GM18502 (cell line): ENCODE measurements around the gene DAAM1.

ENCODE experiments used
- ATAC-seq: cut with Tn5 transposase; IDR thresholded peaks from one replicate; pipeline ENCODE4 v1.9.1; 2021; ENCODE audit warnings: mild to moderate bottlenecking; ENCODE audit not compliant: unreplicated experiment, poor library complexity

DAAM1 gene

DNA sequence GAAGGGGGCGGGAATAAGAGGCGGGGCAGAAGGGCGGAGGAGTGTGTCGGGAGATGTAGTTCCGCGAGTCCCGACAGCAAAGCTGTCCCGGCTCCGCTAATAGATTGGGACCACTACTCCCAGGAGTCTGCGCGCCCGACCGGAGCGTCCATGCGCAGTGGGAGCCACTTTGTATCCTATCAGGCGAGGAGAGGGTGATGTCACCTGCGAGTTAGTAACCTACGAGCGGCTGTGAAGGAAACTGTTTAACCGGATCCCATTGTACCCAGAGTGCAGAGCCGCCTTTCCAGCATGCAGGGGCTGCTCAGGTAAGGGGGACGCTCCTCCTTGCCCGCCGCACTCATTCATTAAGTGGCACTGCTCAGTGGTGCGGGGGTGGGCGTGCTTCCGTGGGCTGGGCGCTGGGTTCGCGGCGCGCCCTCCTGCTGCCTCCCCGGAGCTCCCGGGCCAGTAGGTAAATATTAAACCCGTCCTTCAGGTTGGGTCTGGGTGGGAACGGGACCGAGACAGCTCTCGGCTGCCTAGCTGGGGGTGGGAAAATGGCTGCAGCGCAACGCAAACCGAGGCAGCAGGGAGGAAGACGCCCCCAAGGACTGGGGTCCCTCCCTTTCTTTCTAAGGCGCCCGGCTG lies at the start of gene DAAM1:
TSS of gene DAAM1 (plus strand) at position 207 of the 630 bp plus-strand sequence. CDS start 74,811 bp downstream, outside the sequence.
- peak; percentile 90 for ATAC-seq

DNA sequence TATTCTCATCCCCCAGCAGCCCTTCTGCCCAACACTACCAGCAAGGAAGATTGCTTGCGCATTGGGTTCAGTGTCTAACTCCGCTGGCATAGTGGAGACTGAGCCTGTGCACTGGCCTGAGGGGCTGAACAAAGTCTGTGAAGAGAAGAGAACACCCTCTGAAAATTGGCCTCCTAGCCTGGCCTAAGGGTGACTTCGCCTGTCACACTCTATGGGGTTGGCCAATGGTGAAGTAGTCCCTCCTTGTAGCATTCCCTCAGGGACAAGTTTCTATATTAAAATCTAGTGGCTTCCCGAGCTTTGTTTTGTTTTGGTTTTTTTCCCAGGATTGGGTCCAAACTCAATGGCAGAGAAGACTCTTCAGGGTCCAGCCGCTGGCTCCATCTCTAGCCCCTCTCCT lies 49.1 kb upstream of the DAAM1 start:
- ATAC-seq = no peak

DNA sequence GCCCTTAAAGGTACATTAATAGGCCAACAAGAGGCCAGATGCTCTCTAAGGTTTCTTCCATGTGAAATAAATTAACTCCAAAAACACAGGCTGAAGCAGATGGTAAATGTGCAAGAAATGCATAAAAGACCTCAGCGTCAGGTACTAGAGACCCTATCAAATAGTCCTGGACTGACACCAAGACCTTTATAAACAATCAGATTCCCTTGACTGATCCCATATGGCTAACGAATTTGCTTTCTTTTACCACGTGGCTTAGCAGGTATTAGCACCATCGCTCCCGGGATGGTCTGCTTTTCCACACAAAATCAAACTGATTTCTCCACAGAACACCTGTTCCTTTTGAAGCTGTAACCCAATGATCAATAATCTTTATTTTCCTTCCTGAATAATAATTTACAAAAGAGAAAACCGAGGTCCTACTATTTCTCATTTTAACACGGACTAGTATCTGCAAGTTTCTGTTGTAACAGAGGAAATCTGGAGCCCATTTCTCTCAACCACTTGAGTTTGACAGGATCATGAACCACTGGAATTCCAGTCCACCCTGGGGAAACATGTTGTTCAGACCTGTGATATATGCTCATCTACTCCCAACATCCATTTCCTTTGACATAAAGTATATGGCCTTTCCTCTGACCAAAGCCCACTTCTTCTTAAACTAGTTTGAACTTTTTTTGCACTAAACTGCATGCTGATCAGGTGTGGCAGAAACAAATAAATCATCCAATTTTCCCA lies 48.2 kb upstream of the DAAM1 start:
- ATAC-seq = no peak

DNA sequence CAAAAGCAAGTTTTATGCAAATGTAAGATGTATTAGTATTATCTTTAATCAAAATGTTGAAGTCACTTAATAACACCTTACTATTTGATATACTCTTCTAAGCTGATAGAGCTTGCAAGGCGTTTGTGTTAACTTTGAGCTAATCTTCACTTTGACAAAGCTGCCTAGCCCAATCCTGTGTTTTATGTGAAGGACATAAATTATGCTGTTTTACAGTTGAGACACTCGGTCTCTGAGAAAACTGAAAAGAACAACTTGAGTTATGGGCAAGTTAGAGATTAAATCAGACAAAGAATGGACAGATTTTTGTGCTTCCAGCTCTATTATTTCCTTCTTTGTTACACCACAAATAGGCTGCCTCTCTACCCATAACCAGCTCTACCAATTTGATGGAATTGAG lies 42.0 kb upstream of the DAAM1 start:
- ATAC-seq = no peak

DNA sequence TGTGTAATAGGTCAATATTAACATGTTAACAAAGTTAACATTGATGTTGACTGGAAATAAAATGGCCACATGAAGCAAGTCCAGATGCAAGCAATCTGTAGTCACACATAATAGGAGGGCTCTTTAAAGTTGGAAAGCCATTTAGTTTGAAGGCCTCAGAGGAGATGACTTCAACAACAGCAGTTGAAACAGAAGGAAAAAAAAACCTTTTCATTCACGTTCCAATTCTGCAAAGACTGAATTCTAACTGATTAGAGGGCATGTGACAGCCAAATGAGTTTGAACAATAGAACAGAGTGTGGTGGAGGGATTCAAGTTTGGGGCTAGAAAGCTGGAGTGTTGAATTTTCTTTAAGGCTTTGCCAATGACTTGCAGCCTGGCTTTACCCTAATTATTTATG lies 41.5 kb upstream of the DAAM1 start:
- ATAC-seq = no peak

DNA sequence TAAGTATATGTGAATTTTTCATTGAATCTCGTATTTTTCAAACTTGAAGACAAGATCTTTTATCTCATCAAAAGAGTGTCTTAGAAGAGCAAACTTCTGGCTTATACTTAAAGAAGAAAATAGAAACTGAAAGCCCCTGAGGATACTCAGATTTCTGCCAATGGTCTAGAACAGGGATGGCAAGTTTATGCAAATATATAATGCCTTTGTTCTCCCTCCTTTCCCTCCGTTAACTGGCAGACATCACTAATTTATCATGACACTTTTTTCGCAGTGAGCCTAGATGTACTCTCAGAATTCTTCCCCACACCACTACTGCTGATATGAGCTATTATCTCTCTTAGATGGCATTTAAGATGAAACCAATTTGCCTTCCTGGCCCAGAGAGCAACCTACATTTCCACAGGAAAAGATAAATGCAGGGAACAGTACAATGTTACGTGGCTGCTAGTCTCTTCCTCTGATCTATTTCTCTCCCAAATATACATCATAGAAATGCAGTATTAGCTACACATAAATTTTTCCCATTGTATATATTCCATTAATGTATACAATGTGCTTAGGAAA lies 40.0 kb upstream of the DAAM1 start:
- peak; percentile 74 for ATAC-seq

DNA sequence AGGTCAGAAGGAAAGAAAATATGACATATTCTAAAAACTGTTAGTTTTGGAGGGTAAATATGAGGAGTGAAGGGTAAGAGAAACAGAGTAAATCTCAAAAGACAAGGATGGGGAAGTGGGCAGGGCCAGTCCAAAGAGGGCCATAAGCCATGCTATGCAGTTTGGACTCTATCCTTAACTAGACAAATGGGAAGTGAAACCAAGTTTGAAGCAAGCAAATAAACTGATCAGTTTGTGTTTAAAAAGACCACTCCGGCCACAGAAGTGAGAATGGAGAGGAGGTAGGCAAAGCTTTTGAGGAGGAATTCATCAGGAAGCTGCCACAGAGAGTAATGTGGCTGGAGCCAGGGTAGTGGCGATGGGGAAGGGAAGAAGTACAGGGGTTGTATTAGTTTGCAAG lies 37.5 kb upstream of the DAAM1 start:
- ATAC-seq = peak; percentile 88

DNA sequence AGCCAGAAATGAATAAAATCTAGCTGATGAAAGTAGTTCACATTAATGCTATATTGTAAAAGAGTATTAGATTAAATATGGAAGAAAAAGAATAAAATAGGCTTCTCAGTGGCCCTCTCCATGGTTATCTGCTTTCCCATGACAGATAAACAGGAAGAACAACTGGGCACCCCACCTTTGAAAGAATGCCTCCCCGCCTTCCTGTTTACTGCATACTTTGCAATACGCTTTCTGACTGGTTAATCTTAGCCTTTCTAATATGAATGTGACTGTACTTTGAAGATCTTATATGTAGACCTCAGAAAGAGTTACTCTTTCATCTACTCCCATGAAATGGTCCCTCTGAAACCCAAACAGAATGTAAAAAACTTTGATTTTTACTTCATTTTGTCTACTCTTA lies 34.1 kb upstream of the DAAM1 start:
- ATAC-seq = no peak

DNA sequence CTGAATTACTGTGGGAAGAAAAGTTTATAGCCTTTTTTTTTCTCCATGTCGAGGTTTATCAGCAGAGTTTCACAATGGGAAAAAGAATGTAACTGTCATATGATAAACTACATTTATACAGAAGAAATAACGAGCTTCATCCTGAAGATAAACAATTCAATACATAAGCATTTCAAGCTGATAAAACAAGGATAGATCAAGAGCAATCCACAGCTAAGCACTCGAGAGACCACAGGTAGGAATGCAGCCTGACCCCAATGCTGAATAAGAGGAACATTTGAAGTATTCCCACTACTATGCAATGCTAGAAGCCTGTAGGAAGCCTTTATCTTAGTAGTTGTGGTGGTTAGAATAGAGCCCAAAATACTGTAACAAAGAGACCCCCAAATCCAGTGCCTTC lies 32.6 kb upstream of the DAAM1 start:
- no peak for ATAC-seq

DNA sequence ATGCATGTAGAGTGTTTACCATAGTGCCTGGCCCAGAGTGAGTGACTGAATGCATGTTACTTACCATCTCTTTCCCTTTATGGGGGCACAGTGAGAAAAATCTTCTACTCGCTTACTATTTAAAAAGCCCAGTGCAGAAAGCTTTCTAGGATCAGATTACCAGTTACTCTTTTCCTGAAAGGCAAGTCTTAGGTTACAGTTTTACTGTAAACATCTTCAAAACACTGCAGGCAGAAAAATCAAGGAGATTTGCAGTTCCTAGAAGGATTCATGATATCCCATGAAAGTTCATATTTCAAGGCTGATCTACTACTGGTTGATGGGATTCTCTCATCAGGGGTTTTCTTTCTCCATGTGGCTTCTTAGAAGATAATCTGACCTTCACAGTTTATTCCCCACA lies 29.3 kb upstream of the DAAM1 start:
- no peak for ATAC-seq

DNA sequence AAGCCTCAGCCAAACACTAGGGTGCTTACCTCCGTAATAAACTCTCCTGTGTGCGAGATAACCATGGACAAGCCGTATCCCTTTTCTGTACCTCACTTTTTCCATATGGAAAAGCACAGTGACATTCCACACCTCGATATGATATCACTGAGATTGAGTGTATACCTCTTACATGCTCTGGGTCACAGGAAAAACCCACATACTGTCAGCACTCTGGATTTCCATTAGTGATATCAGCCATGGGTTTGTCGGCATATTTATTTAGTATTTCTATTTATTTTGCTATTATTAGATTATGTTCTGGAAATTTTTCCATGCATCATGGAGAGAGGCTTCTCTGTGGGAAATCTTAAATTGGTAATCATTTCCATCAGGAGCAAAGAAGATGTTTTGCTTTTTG lies 28.0 kb upstream of the DAAM1 start:
- no peak for ATAC-seq

DNA sequence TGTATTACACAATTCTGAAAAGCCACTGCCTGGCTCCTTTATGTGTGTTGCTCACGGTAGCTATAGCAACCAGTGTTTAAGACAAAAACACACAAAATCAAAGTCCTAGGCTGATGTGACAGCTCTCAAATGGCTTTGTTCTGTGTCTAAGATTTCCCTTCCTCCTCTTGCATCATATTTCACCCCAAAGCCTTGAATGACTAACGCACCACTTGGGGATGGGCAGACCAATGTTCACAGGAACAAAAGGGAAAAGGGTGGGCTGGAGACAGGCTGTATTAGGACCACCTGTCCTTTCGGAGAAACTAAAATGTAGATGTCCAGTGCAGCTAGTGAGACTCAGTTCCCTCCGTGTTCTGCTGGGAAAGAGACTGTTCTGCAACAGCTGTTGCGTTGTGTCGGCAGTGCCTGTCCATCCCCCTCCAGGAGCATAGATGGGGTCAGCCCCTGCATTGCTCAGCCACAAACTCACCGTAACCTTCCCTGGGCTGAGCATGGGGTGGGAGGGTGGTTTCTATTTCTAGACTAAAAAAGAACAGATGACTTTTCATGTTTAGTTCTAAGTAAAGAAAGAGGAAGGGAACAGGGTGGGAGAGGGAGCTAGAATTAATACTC lies 26.8 kb upstream of the DAAM1 start:
- ATAC-seq = peak; percentile 92

DNA sequence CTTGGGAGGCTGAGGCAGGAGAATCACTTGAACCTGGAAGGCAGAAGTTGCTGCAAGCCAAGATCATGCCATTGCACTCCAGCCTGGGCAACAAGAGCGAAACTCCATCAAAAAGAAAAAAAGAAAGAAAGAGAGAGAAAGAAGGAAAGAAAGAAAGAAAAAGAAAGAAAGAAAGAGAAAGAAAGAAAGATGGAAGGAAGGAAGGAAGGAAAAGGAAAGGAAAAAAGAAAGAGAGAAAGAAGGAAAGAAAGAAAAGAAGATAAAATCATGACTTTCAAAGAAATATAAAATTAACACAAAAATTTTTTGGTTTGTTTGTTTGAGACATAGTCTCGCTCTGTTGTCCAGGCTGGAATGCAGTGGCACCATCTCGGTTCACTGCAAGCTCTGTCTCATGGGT lies 22.2 kb upstream of the DAAM1 start:
- ATAC-seq = no peak

DNA sequence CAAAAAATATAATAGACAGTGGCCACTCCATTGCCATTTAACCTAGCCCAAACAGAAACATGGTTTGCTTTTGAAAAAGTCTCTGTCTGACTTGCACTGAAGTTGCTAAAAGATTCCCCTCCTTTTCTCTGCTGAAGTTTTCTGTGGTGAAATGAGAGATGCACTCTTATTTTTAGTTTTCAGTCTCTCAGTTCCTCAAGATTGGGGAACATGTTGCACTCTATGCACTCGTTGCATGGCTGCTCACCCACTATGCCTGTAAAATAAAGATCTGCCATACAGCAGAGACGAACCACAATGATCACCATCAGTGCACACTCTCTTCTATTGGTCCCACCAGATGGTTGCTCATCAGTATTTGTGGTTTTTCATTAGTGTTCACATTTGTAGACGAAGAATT lies 13.1 kb upstream of the DAAM1 start:
- ATAC-seq = peak; percentile 100

DNA sequence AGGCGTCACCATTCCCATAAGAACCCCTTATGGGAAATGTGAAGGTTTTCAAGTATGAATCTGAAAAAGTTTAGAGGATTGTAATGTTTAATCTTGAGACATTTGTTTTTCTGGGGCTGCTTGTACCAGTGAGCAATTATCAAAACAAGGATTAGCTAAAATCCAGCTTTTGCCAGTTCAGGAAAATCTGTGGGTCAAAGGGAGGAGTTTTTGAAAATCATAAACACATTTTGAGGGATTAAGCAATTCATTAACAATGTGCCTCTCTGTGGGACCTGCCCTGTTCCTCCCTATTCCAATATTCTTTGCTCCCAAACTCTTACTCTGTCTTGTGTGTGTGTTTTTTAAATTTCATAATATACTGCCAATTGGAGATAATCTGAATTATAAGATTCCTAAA lies 11.7 kb upstream of the DAAM1 start:
- no peak for ATAC-seq

DNA sequence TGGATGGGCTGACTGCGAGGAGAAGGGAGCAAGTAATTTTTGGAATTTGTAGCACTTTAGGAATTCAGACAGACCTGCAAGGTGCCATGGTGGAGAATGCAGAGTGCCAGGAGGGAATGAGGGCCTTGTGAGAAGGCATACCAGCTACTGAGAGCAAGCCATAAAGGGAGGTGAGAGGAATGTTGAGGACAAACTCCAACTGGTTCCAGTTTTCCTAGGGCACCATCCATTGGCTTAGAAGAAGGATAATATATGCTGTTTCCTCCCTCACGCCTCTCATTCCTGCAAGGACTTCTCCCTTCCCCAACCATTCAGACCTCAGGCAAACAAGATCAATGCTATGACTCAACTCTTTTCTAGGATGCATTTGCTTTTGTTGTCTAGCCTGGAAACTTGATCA lies 11.2 kb upstream of the DAAM1 start:
- no peak for ATAC-seq

DNA sequence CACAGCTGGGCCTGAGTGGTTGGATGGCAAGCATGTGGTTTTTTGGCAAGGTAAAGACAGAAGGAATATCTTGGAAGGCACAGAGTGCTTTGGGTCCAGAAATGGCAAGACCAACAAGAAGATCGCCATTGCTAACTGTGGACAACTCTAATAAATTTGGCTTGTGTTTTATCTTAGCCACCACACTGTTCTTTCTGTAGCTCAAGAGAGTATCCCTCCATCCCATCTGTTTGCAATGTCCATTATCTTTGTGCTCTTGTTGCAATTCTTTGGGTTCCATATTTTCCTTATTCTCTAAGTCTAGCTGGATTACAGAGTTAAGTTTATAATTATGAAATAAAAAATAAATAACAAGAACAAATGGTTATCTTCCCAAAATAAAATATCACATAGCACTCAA lies 6.7 kb upstream of the DAAM1 start:
- ATAC-seq = no peak

DNA sequence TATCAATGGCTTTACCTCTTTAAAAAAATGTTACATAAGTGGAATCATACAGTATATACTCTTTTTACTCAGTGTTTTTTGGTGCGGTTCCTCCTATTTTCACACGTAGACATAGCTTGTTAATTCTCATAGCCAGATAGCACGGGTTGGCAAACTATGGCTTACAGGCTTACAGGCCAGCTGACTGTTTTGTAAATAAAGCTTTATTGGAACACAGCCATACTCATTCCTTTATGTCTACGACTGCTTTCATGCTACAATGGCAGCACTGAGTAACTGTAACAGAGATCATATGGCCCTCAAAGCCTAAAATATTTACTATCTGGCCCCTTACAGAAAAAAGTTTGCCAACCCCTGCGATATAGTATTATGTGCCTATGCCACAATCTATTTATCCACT lies 5.8 kb upstream of the DAAM1 start:
- ATAC-seq = no peak

DNA sequence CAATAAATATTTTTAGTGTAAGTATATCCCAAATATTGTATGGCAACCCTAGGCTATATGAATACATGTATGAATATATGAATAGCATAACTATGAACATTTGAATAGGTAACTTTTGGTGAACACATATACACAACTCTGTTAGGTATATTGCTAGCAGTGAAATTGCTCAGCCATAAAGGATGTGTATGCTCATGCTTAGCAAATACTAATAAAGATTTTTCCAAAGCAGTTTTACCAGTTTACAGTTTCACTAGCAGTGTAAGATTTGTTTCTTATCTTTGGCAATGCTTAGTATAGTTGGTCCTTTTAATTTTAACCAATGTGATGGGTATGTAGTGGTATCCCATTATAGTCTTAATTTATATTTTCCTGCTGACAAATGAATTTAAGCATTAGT lies 5.3 kb upstream of the DAAM1 start:
- ATAC-seq = no peak

DNA sequence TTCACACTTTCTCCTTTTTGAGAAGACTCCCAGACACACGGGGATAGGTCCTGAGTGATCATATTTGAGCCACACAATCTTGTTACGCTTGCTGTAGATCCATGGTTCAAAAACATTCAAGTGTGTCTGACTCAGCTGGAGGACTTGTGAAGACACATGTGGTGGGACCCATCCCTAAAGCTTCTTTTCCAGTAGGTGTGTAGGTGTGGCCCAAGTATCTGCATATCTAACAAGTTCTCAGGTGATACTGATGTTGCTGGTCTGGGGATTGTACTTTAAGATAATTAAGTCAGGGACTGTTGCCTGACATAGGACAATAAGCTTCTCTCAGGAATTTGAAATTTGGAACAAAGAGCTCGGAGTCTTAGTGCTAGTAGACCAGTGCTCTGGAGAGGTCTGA lies 4.1 kb upstream of the DAAM1 start:
- no peak for ATAC-seq

DNA sequence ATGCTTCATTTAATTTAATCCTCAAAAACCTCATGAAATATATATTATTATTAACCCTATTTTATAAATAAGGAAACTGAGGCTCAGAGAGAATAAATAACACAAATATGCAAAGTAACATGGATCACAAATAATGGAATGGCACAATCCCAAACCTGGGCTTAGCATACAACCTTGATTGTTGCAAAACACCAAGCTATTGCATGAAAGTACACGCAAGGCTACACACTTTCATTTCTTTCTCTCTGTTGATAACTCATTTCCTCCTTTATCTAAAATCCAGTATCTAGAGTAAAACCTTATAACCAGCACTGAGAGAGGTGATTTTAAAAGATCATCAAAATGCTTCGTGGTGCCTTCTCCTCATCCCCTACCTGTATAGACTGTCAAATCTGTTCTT lies 2.8 kb upstream of the DAAM1 start:
- no peak for ATAC-seq

DNA sequence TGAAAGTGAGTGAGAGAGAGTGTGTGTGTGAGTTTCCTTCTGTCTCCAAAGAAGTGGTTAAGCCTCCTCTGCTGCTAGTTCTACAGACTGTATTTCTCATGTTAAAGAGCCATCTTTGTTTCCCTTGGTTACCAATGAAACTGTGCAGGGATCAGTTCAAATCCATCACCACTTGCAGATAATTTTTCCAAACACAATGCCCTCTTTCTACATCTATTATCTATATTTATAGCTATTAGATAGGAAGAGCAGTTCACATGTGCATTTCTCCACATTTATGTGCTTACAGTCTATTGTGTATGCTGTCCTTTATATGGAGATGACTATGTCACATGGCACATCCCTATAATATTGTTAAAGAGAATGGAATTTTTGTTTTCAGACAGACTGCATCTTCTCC lies 2.2 kb upstream of the DAAM1 start:
- ATAC-seq = no peak
